HG03097 (cell line): ENCODE data around the gene SIAH2.

Experiments used
- ATAC-seq: cut with Tn5 transposase; IDR thresholded peaks from one replicate; pipeline ENCODE4 v1.9.1; 2021; ENCODE audit not compliant: unreplicated experiment, low FRiP score

The SIAH2 gene

DNA sequence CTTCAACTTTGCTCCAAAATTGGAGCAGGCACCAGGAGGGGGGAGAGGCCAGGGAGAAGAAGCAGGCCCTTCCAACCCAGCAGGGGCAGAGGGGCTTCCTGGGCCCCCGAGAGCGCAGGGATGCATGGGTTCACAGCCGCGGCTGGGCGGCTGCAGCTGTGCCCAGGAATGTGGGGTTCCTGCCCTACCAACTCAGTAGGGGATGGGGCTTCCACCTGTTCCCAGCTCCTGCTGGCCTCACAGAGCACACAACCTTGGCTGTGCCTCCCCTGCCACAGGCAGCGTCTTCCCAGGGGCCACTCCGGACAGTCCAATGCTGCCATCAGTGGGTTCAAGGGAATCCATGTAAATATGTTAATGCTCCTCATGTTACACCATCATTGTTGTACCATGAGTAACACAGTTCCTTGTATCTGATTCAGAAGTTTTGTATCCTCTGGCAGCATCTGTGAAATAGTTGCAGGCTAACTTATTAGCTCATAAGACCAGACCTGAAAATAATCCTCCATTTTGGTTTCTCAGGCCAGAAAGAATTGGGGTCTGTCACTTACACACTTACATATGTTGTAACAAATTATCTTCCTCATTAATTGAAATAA, 12.1 kb upstream of the SIAH2 start:
- ATAC-seq, result no peak

DNA sequence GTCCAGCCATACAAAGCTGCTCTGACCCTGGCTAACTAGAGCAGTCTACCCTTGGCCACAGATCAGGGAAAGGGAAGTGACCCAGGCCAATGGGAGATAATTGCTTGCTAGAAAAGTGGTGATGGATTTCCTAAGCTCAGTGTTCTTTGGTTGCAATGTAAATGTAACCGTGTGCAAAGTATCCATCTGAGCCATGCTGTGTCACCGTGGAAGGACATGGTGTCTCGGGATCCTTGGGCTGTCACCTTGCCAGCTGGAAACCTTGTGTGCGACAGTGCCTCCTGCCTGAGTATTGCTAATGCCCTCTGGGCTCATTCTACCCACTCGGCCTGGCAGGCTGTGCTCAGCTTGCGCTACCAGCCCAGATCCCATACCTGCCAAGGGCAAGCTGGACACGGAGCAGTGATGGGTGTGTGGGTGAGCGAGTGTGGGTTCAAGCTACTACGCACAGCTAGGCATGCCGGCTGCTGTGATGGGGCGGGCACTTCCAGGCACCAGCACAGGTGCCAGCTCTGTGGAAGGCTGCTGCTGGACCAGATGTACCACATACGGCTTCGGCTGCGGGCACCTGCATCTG, 10.7 kb upstream of the SIAH2 start:
- no peak for ATAC-seq

DNA sequence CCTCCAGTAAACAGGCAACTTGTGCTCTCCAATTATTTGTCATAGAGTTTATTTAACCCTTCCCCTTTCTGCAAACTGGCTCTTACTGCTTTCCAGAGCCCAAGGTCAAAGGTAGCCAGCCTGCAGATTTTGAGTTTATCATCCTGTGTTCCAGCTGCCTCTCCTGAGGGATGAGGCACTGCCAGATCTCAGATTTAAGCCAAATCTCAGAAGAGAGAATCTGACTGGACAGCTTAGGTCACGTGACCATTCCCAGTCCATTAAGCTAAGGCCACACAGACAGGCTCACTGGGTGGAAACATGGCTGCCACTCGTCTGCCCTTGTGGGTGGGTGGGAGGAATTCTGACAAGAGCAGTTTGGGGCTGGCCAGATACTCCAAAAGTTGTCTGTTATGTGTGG, 8.6 kb upstream of the SIAH2 start:
- no peak for ATAC-seq

DNA sequence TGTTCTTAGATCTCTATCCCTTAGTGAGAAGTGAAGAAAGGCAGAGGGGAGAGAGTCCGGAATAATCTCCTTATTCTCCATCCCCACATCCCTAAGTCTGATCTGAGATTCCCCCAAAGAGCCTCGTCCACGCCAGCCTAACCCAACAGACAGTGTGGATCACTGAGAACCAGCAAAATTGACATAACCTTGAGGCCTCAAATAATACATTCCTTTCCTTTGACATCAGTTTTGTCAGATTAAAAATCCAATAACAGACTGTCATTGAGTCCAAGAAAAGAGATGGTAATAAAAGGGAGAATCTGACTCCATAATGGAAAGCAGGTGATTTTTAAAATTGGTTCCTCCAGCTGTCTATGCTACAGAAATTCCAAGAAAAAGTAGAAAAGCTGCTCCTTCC, 7.7 kb upstream of the SIAH2 start:
- ATAC-seq, result no peak

DNA sequence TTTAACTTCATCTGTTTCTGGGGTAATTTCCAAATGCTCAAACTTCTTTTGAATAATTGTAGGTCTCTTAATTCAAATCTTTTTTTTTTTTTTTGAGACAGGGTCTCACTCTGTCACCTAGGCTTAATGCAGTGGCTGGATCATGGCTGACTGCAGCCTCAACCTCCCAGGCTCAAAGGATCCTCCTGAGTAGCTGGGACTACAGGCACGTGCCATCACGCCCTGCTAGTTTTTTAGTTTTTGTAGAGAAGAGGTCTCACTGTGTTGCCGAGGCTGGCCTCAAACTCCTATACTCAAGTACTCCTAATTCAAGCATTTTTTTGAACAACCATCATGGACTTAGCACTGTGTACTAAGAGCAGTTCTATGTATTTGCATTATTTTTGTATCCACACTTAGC, 3.8 kb upstream of the SIAH2 start:
- ATAC-seq, result no peak

DNA sequence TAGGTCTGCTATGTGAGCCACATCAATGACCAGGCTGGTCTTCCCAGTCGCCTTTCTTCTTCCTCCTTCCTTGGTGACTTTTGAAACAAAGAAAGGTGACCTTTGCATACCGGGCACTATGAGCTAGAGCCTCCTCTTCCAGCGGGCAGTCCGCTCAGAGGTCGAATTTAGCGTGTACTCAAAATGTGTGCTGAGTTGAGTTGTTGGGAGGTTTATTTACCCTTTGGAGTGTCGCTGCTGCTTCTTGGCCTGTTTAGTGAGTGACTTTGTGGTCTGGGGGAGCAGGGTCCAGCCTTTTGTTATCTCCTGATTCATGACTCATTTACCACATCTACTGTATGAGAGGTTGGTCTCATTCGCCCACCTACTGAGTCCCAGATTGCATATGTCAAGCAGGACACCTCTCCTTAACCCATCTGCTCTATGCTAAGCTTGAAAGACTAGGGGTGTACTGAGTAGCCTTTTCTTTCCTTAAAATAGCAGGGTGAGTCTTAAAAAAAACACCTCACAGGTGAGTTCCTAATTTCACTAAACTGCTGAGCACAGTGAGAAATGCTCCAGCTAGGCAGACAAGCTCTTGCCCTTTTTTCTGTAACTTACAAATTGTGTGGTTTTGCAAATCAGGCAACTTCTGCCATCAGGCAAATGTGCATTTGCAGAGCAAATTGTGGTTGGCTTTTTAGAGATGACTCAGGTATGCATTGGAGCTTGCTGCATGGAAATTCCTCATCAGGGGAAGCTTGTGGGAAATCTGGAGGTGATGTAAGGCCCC, 3.2 kb upstream of the SIAH2 start:
- no peak for ATAC-seq

DNA sequence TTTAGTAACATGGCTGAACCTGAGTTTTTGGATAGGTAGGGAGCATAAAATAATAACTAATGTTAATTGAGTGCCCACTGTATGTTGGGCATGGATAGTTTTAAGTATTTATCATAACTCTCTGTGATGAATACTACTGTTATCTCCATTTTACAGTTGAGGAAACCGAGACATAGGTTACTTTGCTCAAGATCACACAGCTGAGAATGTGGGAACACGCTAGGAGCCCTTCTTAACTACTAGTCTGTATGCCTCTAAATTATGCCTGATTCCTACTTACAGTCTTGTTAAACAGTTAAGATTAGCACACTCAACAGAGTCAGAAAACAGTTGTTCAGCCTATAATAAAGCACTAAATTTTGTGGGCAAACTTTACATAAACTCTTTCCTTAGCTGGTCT, 2.0 kb upstream of the SIAH2 start:
- no peak for ATAC-seq

DNA sequence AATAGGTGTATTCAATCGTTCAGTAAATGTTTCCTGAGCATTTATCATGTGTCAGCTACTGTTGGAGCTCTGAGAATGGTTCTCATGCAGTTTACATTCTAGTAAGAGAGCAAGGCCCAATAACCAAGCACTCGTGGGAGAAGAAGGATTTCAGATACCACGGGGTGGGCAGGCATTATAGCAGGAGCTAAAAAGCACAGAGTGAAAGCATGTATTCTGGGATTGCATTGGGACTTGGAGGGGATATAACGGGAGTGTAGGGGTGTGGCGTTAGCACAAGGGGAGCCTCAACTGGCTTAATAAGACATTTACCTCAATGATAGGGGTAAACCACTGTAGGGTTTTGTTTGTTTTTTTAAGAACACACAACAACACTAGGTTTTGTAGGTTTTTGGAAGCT, 1.6 kb upstream of the SIAH2 start:
- ATAC-seq, result no peak

DNA sequence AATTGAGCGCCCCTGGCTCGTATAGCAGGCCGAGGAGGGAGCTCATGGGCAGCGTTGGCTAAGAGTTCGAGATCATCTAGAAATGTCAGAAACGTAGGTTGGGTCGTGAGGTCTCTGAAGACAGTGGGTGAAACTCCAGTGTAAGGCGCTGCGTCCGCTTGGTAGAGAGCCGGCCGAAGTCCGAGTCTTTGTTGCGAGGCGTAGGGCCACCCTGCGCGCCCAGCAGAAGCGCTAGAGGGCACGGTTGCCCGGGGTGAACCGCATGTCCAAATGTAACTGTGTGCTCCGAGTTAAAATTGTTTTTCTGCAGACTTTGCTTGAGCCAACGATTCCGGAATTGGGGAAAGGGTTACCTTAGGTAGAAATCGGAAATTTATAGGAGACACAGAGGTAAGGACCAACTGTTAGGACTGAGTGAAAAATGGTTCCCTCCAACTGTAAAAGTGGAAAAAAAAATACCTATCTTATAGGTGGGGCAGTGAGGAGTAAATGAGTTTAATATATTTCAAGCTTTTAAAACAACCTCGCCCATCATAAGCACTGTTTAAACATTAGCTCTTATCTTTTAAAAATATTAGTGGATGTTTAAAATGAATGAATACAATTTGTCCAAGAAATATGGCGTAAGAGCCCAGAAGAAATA, 993 bp upstream of the SIAH2 start:
- ATAC-seq, result peak; percentile 19

DNA sequence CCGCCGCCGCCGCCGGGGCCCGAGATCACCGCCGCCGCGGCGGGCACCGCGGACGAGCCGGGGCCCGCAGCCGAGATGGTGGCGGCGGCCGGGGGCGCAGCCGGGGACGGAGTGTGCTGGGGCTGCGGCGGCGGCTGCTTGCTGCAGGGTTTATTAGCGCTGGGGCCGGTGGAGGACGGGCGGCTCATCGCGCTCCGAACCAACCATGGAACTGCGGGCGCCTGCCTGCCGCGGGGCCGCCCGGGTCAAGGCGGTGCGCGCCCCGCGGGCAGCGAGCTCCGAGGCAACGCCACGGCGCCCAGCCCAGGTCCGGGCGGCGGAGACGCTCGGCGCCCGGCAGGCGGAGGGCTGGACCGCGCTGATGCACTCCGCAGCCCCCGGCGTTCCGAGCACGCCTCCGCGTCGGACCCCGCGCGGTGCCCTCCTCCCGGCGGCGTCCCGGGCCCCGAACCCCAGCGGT, 277 bp downstream of the SIAH2 start:
- peak; percentile 1 for ATAC-seq

DNA sequence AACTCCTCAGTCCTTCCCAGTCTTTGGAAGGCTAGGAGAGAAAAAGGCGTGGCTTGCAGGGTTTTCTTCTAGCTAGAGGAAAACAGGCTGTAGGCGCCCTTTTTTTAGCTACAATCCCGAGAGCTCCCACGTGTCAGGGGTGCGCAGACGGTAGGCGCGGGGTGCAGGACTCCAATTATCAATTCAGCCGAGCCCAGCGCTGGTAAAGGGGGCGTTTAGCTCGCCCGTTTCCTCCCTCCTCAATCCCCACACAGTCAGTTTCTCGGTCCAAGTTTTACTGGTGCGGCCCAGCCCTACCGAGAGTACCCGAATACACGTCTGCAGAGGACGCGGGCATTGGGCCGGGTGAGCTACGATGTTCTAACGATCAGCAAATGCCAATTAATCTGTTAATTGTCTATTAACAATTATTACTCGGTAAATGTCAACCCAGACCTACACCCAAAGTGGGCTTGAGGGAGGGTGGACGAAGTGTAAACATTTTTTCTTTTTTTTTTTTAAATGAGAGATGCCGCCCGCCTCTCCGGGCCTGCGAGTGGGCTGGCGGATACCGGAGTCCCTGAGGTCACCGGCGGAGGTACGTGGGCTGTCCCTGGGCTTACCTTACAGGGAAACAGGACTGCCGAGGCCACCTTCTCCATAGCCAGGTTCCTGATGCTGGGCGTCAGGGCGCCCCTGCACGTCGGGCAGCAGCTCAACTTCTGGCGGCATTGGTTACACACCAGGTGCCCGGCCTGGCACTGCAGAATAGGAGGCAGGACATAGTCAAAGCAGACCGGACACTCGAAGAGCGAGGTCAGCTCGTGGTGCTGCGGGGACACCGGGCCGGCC, 923 bp downstream of the SIAH2 start:
- ATAC-seq, result peak; percentile 0

DNA sequence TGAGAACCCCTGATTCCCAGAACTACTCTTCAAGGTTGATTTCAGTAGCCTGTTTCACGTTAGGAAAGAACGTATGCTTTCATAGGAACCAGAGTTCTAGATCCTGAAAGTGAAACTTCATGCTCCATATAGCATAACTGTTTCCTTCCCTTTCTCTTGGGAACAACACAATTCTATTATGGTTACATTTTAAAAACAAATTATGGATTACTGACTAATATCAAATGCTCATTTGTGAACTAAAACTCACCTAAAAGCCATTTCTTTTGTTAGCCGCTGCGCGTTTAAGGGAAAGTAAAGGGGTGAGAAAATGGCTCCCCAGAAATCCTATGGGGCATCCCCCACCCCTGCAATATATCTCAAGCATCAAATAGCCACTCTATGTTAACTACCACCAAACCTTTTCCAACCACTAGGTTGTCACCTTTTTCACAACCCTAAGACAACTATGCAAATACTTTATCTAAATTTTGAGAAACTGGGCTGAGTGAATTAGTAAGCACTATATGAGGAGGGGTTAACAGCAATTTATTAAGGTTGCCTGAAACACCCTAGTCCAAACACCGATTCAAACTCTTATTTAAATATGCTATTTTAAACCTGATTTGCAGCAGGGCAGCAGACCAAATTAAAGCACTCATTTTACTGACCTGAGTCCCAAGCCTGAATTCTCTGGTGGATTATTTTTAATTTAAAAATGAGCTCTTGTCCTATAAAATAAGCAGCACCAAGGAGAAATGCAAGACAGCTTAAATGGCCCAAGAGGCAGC, 2.4 kb downstream of the SIAH2 start:
- ATAC-seq, result peak; percentile 16

DNA sequence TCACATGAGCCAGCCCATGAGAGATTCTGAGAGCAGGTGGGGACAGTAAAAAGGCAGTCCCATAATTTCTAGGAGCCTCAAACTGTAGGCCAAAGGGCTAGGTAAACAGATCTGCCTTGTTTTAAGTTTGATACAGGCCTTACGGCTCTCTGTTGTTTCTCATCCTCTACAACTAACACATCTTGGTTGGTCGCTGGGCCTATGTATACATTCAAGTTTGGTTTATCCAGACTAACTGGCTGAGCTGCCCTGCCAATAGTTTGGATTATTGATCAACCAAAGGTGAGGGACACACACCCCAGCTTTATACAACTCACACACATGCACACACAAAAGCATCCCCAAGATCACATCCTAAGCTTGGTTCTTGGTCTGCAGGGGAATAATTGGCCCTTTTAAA, 3.0 kb downstream of the SIAH2 start:
- ATAC-seq, result no peak

DNA sequence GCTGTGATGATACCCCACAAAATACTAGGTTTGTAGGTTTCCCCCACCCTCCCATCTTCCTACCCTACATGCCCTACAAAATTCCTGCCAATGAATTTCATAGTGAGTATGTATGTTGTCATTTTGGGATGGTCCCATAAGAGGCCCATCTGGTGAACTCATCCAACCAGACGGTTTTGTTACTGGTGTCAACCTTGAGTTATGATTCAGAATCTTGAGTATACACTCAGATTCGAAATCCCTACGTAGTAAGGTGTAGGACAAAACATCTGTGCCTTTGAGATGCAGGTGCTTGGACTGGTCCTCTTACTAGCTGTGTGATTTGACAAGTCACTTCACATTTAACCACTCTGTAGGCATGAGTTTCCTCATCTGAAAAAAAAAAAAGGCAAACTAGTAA, 3.6 kb downstream of the SIAH2 start:
- ATAC-seq, result no peak

DNA sequence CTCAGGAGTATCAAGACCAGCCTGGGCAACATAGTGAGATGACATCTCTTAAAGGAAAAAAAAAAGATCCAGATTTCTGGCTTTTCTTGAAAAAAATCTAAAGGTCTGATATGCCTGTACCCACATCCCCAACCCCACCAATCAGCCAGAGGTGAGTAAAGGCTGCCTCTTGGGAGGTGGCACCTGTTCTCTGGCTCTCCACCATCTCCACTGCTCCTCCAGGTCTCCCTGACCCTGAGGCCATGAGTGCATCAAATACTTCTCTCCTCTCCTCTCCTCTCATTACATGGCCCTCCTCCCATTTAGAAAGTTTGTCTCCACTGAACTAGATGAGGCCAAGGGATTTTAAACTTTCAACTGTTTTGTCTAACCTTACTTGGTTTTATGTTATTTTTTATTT, 5.2 kb downstream of the SIAH2 start:
- ATAC-seq, result no peak

DNA sequence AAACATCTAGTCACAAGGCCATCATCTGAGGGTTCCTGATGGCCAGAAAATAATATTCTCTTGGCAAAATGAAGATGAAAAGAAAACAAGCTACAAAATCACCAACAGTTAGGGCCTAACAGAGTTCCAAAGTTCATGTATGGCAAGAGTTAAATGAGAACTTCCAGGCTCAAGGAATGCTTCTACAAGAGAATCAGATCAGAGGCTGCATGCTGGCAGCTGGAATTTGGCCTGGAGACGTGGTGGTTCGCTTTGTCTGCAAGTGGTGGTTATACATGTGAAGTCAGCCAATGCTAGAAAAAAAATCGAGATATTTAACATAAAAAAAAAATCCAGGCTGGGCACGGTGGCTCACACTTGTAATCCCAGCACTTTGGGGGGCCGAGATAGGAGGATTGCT, 5.6 kb downstream of the SIAH2 start:
- ATAC-seq, result no peak

DNA sequence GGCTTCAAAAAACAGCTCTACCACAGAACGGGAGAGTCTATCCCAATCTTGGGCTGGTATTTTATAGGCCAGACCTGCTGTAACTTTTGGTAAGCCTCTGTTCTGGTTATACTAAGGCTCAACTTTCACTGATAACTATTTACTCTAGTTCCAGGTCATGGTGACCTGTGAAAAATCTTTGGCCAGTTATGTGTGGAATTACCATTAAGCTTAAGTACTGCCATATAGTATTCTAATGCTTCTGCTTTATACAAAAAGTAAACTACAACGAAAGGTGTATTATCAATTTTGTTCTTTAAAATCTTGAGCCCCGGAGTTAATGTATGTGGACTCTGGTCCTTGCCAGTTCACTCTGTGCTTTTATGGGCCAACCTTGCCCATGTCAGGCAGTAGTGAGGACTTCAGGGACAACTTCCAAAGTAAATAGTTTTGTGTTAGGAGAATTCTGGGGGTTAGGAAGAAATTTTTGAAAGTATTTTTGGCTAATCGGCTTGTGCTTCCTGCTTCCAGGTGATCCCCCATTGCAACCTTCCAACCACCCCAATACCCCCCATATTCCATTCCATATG, 6.4 kb downstream of the SIAH2 start:
- no peak for ATAC-seq

DNA sequence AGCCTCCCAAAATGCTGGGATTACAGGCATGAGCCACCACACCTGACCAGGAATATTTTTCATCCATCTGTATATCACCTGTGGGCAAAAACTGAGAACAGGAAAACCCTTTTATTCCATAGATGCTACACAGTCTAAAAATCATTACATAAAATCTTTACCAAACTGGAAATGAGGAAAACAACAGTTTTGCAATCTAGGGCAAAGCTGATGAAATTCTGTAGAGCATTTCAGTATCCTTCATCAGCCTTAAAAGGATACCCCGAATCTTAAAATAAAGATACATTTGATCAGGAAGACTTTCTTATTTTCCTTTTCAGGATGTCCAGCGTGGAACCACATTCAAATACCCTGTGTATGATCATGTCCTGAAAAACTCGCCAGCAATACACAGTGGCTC, 7.1 kb downstream of the SIAH2 start:
- no peak for ATAC-seq

DNA sequence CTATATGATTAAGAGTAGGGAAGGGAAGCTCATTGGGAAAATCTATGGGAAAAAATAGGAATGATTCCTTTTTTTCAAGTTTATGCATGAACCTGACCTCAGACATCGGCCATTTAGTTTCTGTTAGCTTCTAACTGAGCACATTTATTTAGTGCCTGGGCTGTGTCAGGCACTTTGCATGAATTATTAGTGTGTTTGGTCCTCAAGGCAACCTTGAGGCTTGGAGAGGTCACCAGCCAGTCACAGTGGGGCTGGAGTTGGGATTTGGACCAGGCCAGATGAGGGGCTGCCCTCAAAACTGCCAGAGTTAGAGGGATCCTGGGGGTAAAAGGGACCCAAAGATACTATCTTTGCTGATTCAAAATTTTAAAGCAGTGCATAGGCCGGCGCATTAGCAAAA, 8.1 kb downstream of the SIAH2 start:
- ATAC-seq, result no peak

DNA sequence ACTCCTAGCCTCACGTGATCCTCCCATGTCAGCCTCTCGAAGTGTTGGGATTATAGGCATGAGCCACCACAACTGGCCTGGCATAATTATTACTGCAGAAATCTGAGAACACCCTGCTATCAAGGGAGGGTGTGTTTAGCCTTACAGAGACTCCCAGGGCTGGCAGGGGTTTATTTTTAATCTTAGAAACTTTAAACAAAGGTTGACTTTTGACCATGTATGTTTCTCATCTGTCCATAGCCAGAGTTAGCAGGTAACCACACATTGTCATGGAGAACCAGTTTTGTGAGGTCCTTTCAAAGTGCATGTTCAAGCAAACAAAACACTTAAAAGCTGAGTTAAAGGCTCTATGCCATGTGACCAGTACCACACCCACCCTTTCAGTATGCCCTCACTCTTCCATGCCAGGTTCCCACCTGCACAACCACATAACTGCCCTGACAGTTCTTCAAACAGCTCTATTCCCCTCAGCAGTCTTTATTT, 11.1 kb downstream of the SIAH2 start:
- no peak for ATAC-seq
